Measurements from ENCODE around the gene TECPR1. TPM values are rescaled to one million over a fixed set of nuclear protein-coding genes. Genes with fewer than 3 reads are reported as not detected.

TECPR1 gene
- total and polyA plus RNA-seq, 2 experiments from 2014 or later: 4.6 to 24.4 TPM

DNA sequence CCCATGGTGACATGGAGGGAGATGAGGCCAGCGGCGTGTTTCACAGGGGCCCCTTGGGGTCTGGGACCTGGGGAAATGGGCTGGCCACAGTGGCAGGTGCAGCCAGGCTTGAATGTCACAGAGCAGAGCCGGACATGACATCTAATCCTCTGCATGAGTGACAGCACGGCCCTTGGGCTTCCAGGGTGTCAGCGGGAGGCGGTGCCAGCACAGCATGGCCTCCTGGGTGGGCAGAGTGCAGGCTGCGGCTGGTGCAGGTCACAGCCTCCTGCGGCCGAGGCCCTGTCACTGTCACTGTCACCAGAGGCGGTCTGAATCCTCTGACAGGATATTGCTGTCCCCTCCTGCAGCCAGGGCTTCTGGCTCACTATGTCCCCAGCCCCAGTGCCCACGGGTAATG lies 22.6 kb downstream of the TECPR1 start (continued):
- TF ChIP-seq, protein P1, sequence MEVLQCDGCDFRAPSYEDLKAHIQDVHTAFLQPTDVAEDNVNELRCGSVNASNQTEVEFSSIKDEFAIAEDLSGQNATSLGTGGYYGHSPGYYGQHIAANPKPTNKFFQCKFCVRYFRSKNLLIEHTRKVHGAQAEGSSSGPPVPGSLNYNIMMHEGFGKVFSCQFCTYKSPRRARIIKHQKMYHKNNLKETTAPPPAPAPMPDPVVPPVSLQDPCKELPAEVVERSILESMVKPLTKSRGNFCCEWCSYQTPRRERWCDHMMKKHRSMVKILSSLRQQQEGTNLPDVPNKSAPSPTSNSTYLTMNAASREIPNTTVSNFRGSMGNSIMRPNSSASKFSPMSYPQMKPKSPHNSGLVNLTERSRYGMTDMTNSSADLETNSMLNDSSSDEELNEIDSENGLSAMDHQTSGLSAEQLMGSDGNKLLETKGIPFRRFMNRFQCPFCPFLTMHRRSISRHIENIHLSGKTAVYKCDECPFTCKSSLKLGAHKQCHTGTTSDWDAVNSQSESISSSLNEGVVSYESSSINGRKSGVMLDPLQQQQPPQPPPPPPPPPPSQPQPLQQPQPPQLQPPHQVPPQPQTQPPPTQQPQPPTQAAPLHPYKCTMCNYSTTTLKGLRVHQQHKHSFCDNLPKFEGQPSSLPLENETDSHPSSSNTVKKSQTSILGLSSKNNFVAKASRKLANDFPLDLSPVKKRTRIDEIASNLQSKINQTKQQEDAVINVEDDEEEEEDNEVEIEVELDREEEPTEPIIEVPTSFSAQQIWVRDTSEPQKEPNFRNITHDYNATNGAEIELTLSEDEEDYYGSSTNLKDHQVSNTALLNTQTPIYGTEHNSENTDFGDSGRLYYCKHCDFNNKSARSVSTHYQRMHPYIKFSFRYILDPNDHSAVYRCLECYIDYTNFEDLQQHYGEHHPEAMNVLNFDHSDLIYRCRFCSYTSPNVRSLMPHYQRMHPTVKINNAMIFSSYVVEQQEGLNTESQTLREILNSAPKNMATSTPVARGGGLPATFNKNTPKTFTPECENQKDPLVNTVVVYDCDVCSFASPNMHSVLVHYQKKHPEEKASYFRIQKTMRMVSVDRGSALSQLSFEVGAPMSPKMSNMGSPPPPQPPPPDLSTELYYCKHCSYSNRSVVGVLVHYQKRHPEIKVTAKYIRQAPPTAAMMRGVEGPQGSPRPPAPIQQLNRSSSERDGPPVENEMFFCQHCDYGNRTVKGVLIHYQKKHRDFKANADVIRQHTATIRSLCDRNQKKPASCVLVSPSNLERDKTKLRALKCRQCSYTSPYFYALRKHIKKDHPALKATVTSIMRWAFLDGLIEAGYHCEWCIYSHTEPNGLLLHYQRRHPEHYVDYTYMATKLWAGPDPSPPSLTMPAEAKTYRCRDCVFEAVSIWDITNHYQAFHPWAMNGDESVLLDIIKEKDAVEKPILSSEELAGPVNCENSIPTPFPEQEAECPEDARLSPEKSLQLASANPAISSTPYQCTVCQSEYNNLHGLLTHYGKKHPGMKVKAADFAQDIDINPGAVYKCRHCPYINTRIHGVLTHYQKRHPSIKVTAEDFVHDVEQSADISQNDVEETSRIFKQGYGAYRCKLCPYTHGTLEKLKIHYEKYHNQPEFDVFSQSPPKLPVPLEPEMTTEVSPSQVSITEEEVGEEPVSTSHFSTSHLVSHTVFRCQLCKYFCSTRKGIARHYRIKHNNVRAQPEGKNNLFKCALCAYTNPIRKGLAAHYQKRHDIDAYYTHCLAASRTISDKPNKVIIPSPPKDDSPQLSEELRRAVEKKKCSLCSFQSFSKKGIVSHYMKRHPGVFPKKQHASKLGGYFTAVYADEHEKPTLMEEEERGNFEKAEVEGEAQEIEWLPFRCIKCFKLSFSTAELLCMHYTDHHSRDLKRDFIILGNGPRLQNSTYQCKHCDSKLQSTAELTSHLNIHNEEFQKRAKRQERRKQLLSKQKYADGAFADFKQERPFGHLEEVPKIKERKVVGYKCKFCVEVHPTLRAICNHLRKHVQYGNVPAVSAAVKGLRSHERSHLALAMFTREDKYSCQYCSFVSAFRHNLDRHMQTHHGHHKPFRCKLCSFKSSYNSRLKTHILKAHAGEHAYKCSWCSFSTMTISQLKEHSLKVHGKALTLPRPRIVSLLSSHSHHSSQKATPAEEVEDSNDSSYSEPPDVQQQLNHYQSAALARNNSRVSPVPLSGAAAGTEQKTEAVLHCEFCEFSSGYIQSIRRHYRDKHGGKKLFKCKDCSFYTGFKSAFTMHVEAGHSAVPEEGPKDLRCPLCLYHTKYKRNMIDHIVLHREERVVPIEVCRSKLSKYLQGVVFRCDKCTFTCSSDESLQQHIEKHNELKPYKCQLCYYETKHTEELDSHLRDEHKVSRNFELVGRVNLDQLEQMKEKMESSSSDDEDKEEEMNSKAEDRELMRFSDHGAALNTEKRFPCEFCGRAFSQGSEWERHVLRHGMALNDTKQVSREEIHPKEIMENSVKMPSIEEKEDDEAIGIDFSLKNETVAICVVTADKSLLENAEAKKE (CRISPR knock-in tag; IDR thresholded peaks at IDR 0.05): no peak

DNA sequence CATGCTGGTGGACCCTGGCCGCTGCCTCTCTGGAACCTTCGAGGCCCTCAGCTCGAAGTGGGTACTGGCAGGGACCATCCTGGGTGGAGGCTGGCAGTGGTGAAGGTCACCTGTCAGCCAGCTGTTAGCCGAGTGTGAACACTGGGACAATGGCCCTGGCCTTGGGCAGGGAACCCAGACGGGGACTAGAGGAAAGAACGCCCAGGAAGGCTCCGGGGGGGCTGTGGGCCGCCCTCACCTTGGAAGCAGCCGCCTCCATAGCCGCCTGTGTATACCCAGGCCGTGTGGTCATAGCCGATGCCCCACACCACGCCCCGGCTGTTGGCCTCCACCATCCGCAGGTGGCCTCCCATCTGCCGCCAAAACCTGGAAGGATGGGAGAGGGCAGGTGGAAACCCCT lies 23.2 kb downstream of the TECPR1 start:
- no peaks in the 10 kb centered on the region for H3K36me3 Mint-ChIP-seq (ENCODE audit: low read depth)
- TF ChIP-seq STAT1 (IDR thresholded peaks at IDR 0.05; ENCODE audit: unreplicated experiment) (no peak), NANOG (IDR thresholded peaks at IDR 0.05; ENCODE audit: borderline replicate concordance) (no peak), JUNB (IDR thresholded peaks at IDR 0.05; ENCODE audit: unreplicated experiment) (no peak)
- TF ChIP-seq, protein P1 (CRISPR knock-in tag; IDR thresholded peaks at IDR 0.05): no peak
- TF ChIP-seq, protein P2, sequence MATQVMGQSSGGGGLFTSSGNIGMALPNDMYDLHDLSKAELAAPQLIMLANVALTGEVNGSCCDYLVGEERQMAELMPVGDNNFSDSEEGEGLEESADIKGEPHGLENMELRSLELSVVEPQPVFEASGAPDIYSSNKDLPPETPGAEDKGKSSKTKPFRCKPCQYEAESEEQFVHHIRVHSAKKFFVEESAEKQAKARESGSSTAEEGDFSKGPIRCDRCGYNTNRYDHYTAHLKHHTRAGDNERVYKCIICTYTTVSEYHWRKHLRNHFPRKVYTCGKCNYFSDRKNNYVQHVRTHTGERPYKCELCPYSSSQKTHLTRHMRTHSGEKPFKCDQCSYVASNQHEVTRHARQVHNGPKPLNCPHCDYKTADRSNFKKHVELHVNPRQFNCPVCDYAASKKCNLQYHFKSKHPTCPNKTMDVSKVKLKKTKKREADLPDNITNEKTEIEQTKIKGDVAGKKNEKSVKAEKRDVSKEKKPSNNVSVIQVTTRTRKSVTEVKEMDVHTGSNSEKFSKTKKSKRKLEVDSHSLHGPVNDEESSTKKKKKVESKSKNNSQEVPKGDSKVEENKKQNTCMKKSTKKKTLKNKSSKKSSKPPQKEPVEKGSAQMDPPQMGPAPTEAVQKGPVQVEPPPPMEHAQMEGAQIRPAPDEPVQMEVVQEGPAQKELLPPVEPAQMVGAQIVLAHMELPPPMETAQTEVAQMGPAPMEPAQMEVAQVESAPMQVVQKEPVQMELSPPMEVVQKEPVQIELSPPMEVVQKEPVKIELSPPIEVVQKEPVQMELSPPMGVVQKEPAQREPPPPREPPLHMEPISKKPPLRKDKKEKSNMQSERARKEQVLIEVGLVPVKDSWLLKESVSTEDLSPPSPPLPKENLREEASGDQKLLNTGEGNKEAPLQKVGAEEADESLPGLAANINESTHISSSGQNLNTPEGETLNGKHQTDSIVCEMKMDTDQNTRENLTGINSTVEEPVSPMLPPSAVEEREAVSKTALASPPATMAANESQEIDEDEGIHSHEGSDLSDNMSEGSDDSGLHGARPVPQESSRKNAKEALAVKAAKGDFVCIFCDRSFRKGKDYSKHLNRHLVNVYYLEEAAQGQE (IDR thresholded peaks at IDR 0.05; ENCODE audit: unreplicated experiment): no peak

More for the DNA sequence above, 23.2 kb downstream of the TECPR1 start:
- H3K4me3 ChIP-seq: no peak overlapping the region
- Mint-ChIP-seq H3K9me3 (no peaks in the 10 kb centered on the region), H3K4me3 (no peak overlapping the region), H3K4me1 (no peaks in the 10 kb centered on the region), H3K27me3 (ENCODE audit: insufficient read depth, low read depth, poor library complexity) (peaks cover 8% of the 10 kb centered on the region), H3K27ac (no peak overlapping the region)
- no peaks in the 10 kb centered on the region for H3K36me3 ChIP-seq (ENCODE audit: insufficient read depth)
- H3K27ac ChIP-seq (ENCODE audit: low read depth): no peak overlapping the region
- ATAC-seq: no peak
- H3K4me2 ChIP-seq: no peak overlapping the region
- H3K9me2 ChIP-seq (ENCODE audit: insufficient read depth): no peaks in the 10 kb centered on the region
- H2AFZ ChIP-seq: no peak overlapping the region
- no peaks in the 10 kb centered on the region for H3K27me3 ChIP-seq (ENCODE audit: insufficient read depth)
- H3F3A ChIP-seq (replicated peaks; ENCODE audit: low read depth): no peaks in the 10 kb centered on the region
- no peaks in the 10 kb centered on the region for H3K4me1 ChIP-seq (ENCODE audit: insufficient read depth)
- H4K20me1 ChIP-seq (replicated peaks; ENCODE audit: insufficient read depth): no peaks in the 10 kb centered on the region
- H3K79me2 ChIP-seq (replicated peaks; ENCODE audit: insufficient read depth): no peaks in the 10 kb centered on the region
- no peak for DNase-seq (ENCODE audit: low spot score)

Measured in GM23338 (cell line).